Activated gamma-delta T cell treated with Interleukin-2 at 50 U/mL for 16 hours (primary cell): Measurements from ENCODE around the gene EML4.
"Not testable (repeated sequence)": the region's sequence is repeated elsewhere in the genome, so short reads cannot be mapped to it uniquely, and the experiment has no call there.

Experiments used
- DNase-seq: peaks from one replicate; pipeline ENCODE4 v3.0.0-alpha.2; 2020

The EML4 gene

GRCh38 chr2:42173467-42173866 is 4.3 kb downstream of the EML4 start:
- DNase-seq = not testable (repeated sequence)

GRCh38 chr2:42176992-42177738 is 8.0 kb downstream of the EML4 start:
- DNase-seq = no peak

GRCh38 chr2:42178335-42178734 is 9.2 kb downstream of the EML4 start:
- no peak for DNase-seq

GRCh38 chr2:42180300-42180699 is 11.1 kb downstream of the EML4 start:
- DNase-seq = no peak

- DNase-seq = no peak
Observed at GRCh38 chr2:42182654-42183308, 13.6 kb downstream of the EML4 start.

GRCh38 chr2:42183775-42184174 is 14.6 kb downstream of the EML4 start:
- peak; percentile 8 for DNase-seq

- DNase-seq = no peak
Observed at GRCh38 chr2:42184346-42184745, 15.2 kb downstream of the EML4 start.

- no peak for DNase-seq
Observed at GRCh38 chr2:42185220-42185921, 16.2 kb downstream of the EML4 start.

GRCh38 chr2:42186366-42186765 is 17.2 kb downstream of the EML4 start:
- DNase-seq = no peak

GRCh38 chr2:42186945-42187632 is 17.9 kb downstream of the EML4 start:
- no peak for DNase-seq

GRCh38 chr2:42187886-42188285 is 18.7 kb downstream of the EML4 start:
- DNase-seq = no peak

- DNase-seq = no peak
Observed at GRCh38 chr2:42189235-42189566, 20.0 kb downstream of the EML4 start.

- DNase-seq = no peak
Observed at GRCh38 chr2:42190191-42190590, 21.0 kb downstream of the EML4 start.

GRCh38 chr2:42191285-42192009 is 22.3 kb downstream of the EML4 start:
- no peak for DNase-seq

- no peak for DNase-seq
Observed at GRCh38 chr2:42192010-42192373, 22.8 kb downstream of the EML4 start.

- no peak for DNase-seq
Observed at GRCh38 chr2:42192652-42193566, 23.8 kb downstream of the EML4 start.

GRCh38 chr2:42193722-42194187 is 24.6 kb downstream of the EML4 start:
- DNase-seq = no peak

- no peak for DNase-seq
Observed at GRCh38 chr2:42194428-42194827, 25.3 kb downstream of the EML4 start.

- DNase-seq = no peak
Observed at GRCh38 chr2:42195559-42195958, 26.4 kb downstream of the EML4 start.

- DNase-seq = no peak
Observed at GRCh38 chr2:42196070-42196402, 26.9 kb downstream of the EML4 start.

- peak; percentile 37 for DNase-seq
Observed at GRCh38 chr2:42196403-42197267, 27.5 kb downstream of the EML4 start.
